HL-60 (cell line): ENCODE results near the gene KIZ.

Source experiments
- CTCF ChIP-seq: IDR thresholded peaks from one replicate; pipeline ENCODE4 v1.5.1; 2011; ENCODE audit warnings: low read length, control low read depth, inconsistent platforms; ENCODE audit not compliant: insufficient read depth
- GABPA ChIP-seq: IDR thresholded peaks from 2 replicates; pipeline ENCODE4 v1.6.1; 2012; ENCODE audit warnings: low read depth
- POLR2AphosphoS5 ChIP-seq: IDR thresholded peaks from 2 replicates; pipeline ENCODE4 v1.6.1; 2012; ENCODE audit warnings: low read depth
- SPI1 ChIP-seq: IDR thresholded peaks from 2 replicates; pipeline ENCODE4 v1.6.1; 2012; ENCODE audit warnings: low read depth, mild to moderate bottlenecking, borderline replicate concordance
- TF ChIP-seq, protein P1 (sequence below): IDR thresholded peaks from 2 replicates; pipeline ENCODE4 v1.6.1; 2012; ENCODE audit warnings: low read depth; ENCODE audit not compliant: insufficient replicate concordance

DNA sequence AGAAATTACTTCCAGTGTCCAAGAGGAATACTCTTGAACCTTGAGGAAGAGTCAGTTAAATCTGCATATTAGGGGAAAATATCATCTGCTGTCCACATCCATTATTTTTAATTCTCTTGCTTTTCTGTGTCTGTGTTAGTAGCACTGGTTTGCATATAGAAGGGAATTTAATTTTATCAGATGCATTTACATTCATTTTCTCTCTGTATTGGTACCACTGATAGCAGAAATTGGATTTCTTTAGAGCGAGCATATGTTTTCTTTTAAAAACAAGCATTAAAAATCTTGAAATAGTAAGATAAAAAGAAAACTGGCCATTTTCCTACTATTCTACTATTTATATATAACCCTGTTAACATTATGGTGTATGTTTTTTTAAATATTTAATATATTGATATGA lies 83.8 kb downstream of the KIZ start:
- no peak for TF ChIP-seq CTCF
- TF ChIP-seq, protein P1, sequence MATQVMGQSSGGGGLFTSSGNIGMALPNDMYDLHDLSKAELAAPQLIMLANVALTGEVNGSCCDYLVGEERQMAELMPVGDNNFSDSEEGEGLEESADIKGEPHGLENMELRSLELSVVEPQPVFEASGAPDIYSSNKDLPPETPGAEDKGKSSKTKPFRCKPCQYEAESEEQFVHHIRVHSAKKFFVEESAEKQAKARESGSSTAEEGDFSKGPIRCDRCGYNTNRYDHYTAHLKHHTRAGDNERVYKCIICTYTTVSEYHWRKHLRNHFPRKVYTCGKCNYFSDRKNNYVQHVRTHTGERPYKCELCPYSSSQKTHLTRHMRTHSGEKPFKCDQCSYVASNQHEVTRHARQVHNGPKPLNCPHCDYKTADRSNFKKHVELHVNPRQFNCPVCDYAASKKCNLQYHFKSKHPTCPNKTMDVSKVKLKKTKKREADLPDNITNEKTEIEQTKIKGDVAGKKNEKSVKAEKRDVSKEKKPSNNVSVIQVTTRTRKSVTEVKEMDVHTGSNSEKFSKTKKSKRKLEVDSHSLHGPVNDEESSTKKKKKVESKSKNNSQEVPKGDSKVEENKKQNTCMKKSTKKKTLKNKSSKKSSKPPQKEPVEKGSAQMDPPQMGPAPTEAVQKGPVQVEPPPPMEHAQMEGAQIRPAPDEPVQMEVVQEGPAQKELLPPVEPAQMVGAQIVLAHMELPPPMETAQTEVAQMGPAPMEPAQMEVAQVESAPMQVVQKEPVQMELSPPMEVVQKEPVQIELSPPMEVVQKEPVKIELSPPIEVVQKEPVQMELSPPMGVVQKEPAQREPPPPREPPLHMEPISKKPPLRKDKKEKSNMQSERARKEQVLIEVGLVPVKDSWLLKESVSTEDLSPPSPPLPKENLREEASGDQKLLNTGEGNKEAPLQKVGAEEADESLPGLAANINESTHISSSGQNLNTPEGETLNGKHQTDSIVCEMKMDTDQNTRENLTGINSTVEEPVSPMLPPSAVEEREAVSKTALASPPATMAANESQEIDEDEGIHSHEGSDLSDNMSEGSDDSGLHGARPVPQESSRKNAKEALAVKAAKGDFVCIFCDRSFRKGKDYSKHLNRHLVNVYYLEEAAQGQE = no peak
- TF ChIP-seq POLR2AphosphoS5 = no peak
- TF ChIP-seq GABPA = no peak
- no peak for TF ChIP-seq SPI1
